Measurements from ENCODE around the gene LTB. TPM values are rescaled to one million over a fixed set of nuclear protein-coding genes. Genes with fewer than 3 reads are reported as not detected.
A peak's percentile ranks its signal among the peaks of the same experiment; 100 is the strongest.

Gene LTB
- total and polyA plus RNA-seq, 9 of the 15 experiments (the other 6 are each of a cell fraction or from before 2014, with no cell fraction given), result 0.07 to 0.51 TPM; not detected in 7

GRCh38 chr6:31615748-31616147 lies 33.5 kb upstream of the LTB start:
- peaks cover 24 to 36% of the 10 kb centered on the region in 2 experiments for H3K4me1 ChIP-seq (replicated peaks in 1 of 2; ENCODE audit: control insufficient read depth in 2 of 2, insufficient read depth in 2 of 2, low read length in 2 of 2)
- peak overlapping the region; percentile 57 for H3K4me2 ChIP-seq (ENCODE audit: insufficient read depth, low read length)
- BruUV-seq (replicated peaks), result no TSS peak
- POLR2A ChIA-PET, result no interaction called here
- peak overlapping the region; percentile 30 to 84; a peak in 3 of 4 replicates for H3K9ac ChIP-seq (ENCODE audit: insufficient read depth in 1 of 2, low read depth in 2 of 2, low read length in 2 of 2)
- H2AFZ ChIP-seq (ENCODE audit: low read depth, low read length), result peak overlapping the region; percentile 58
- intact Hi-C loops (cut with micrococcal nuclease) (no loop called here), in situ Hi-C loops (cut with MboI) (no loop called here)
- H3K4me3 ChIP-seq, result no peak overlapping the region
- DNase-seq (ENCODE audit: extremely low read depth in 1 of 4, low spot score in 3 of 4) (peak in 2 of 4 experiments; percentile 18 to 44), ATAC-seq (no peak), FAIRE-seq (no peak)
- H3K9me1 ChIP-seq (ENCODE audit: control insufficient read depth, insufficient read depth, low read length), result no peaks in the 10 kb centered on the region
- peak overlapping the region; percentile 49; the same call in 2 of the 3 replicates for H3K27ac ChIP-seq (ENCODE audit: extremely low read depth, low read depth, low read length)
- no peaks in the 10 kb centered on the region for H3K36me3 ChIP-seq (ENCODE audit: control insufficient read depth, insufficient read depth, low read length)
- H4K20me1 ChIP-seq (replicated peaks; ENCODE audit: control insufficient read depth, insufficient read depth, low read length), result no peaks in the 10 kb centered on the region
- no peaks in the 10 kb centered on the region for H3K9me3 ChIP-seq (replicated peaks; ENCODE audit: control insufficient read depth, insufficient read depth, low read depth, low read length)
- H3K79me2 ChIP-seq (ENCODE audit: control insufficient read depth, insufficient read depth, low read length), result peaks cover 2% of the 10 kb centered on the region
- 36% methylated on average over 7 of the region's 7 CpGs for WGBS (ENCODE audit: insufficient coverage, low coverage, missing lambda C conversion rate)
- CTCF ChIA-PET (ENCODE audit: low intra/inter-chr PET ratio), result no interaction called here
- no peaks in the 10 kb centered on the region for H3K27me3 ChIP-seq (ENCODE audit: control insufficient read depth in 2 of 2, insufficient read depth in 2 of 2, low read length in 2 of 2)
- no peak for TF ChIP-seq BRD9 (IDR thresholded peaks at IDR 0.05; ENCODE audit: low read depth, partially characterized antibody)
- TF ChIP-seq, protein P1, sequence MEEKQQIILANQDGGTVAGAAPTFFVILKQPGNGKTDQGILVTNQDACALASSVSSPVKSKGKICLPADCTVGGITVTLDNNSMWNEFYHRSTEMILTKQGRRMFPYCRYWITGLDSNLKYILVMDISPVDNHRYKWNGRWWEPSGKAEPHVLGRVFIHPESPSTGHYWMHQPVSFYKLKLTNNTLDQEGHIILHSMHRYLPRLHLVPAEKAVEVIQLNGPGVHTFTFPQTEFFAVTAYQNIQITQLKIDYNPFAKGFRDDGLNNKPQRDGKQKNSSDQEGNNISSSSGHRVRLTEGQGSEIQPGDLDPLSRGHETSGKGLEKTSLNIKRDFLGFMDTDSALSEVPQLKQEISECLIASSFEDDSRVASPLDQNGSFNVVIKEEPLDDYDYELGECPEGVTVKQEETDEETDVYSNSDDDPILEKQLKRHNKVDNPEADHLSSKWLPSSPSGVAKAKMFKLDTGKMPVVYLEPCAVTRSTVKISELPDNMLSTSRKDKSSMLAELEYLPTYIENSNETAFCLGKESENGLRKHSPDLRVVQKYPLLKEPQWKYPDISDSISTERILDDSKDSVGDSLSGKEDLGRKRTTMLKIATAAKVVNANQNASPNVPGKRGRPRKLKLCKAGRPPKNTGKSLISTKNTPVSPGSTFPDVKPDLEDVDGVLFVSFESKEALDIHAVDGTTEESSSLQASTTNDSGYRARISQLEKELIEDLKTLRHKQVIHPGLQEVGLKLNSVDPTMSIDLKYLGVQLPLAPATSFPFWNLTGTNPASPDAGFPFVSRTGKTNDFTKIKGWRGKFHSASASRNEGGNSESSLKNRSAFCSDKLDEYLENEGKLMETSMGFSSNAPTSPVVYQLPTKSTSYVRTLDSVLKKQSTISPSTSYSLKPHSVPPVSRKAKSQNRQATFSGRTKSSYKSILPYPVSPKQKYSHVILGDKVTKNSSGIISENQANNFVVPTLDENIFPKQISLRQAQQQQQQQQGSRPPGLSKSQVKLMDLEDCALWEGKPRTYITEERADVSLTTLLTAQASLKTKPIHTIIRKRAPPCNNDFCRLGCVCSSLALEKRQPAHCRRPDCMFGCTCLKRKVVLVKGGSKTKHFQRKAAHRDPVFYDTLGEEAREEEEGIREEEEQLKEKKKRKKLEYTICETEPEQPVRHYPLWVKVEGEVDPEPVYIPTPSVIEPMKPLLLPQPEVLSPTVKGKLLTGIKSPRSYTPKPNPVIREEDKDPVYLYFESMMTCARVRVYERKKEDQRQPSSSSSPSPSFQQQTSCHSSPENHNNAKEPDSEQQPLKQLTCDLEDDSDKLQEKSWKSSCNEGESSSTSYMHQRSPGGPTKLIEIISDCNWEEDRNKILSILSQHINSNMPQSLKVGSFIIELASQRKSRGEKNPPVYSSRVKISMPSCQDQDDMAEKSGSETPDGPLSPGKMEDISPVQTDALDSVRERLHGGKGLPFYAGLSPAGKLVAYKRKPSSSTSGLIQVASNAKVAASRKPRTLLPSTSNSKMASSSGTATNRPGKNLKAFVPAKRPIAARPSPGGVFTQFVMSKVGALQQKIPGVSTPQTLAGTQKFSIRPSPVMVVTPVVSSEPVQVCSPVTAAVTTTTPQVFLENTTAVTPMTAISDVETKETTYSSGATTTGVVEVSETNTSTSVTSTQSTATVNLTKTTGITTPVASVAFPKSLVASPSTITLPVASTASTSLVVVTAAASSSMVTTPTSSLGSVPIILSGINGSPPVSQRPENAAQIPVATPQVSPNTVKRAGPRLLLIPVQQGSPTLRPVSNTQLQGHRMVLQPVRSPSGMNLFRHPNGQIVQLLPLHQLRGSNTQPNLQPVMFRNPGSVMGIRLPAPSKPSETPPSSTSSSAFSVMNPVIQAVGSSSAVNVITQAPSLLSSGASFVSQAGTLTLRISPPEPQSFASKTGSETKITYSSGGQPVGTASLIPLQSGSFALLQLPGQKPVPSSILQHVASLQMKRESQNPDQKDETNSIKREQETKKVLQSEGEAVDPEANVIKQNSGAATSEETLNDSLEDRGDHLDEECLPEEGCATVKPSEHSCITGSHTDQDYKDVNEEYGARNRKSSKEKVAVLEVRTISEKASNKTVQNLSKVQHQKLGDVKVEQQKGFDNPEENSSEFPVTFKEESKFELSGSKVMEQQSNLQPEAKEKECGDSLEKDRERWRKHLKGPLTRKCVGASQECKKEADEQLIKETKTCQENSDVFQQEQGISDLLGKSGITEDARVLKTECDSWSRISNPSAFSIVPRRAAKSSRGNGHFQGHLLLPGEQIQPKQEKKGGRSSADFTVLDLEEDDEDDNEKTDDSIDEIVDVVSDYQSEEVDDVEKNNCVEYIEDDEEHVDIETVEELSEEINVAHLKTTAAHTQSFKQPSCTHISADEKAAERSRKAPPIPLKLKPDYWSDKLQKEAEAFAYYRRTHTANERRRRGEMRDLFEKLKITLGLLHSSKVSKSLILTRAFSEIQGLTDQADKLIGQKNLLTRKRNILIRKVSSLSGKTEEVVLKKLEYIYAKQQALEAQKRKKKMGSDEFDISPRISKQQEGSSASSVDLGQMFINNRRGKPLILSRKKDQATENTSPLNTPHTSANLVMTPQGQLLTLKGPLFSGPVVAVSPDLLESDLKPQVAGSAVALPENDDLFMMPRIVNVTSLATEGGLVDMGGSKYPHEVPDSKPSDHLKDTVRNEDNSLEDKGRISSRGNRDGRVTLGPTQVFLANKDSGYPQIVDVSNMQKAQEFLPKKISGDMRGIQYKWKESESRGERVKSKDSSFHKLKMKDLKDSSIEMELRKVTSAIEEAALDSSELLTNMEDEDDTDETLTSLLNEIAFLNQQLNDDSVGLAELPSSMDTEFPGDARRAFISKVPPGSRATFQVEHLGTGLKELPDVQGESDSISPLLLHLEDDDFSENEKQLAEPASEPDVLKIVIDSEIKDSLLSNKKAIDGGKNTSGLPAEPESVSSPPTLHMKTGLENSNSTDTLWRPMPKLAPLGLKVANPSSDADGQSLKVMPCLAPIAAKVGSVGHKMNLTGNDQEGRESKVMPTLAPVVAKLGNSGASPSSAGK (IDR thresholded peaks at IDR 0.05), result no peak
- TF ChIP-seq CHD4 (IDR thresholded peaks at IDR 0.05; ENCODE audit: insufficient read depth, insufficient replicate concordance, low read depth, low read length, poor library complexity, severe bottlenecking), result no peak
- TF ChIP-seq ETS2 (tag; IDR thresholded peaks at IDR 0.05; ENCODE audit: borderline replicate concordance, poor library complexity, severe bottlenecking), result no peak
- TF ChIP-seq MAZ (CRISPR knock-in tag; conservative IDR thresholded peaks at IDR 0.05 in 1 of 2, IDR thresholded peaks at IDR 0.05 in 1 of 2), result no peak
- TF ChIP-seq MAFF (IDR thresholded peaks at IDR 0.05; ENCODE audit: low read length), result no peak
- no peak for TF ChIP-seq RAD51 (IDR thresholded peaks at IDR 0.05; ENCODE audit: borderline replicate concordance, low read depth)
- peak; percentile 65; the same call in 1 of the 2 replicates for TF ChIP-seq SPI1 (IDR thresholded peaks at IDR 0.05; ENCODE audit: borderline replicate concordance, low read depth, low read length)
- no peak for TF ChIP-seq PTRF (tag; IDR thresholded peaks at IDR 0.05)
- TF ChIP-seq ZBTB8A (IDR thresholded peaks at IDR 0.05; ENCODE audit: partially characterized antibody), result no peak
- TF ChIP-seq ZNF212 (CRISPR knock-in tag; IDR thresholded peaks at IDR 0.05), result no peak
- TF ChIP-seq ZC3H4 (CRISPR knock-in tag; IDR thresholded peaks at IDR 0.05; ENCODE audit: borderline replicate concordance), result no peak

All from K562 (cell line).